HTR-8/SVneo (cell line): ENCODE data around the gene SUSD4.

Experiments
- DNase-seq: peaks from one replicate; pipeline ENCODE4 v3.0.0; 2011; ENCODE audit warnings: low spot score, mixed read lengths; ENCODE audit not compliant: insufficient read length
- FAIRE-seq: peaks from 2 replicates; lab custom pipeline; 2011; peaks lifted over from hg19 to GRCh38; lab: Jason Lieb, UNC

Gene SUSD4

DNA sequence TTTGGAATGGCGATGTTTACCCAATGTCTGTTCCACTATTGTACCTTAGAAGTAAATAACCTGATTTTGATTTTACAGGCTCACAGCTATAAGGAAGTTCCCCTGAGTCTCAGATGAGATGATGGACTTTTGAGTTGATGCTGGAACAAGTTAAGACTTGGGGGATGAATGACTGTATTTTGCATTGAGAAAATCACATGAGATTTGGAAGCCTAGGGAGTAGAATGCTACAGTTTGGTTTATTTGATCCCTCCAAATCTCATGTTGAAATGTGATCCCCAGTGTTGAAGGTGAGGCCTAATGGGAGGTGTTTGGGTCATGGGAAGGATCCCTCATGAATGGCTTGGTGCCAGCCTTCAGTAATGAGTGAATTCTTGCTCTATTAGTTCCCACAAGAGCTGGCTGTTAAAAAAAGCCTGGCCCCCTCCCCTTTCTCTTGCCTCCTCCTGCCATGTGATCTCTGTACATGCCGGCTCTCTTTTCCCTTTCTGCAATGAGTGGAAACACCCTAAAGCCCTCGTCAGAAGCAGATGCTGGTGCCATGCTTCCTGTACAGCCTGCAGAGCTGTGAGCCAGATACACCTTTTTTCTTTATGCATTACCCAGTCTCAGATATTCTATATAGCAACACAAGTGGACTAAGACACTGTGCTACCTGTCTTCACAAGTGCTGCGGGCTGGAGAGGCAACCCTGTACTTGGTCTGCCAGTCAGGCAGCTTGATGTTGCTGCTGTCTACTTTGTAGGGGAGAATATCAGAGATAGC is 143.9 kb downstream of the SUSD4 start:
- no peak for FAIRE-seq
- DNase-seq: no peak

DNA sequence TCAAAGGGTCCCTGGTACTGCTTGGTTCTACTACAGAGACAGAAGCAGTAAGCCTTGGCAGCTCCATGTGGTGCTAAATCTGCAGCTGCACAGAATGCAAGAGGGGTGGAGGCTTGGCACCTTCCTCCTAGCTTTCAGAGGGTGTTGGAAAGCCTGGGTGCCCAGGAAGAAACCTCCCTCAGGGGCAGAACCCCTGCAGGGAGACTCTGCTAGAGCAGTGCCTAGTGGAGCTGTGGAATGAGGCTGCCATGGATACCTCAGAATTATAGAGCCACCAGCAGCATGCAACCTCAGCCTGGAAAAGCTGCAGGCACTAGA is 144.7 kb downstream of the SUSD4 start:
- DNase-seq (no peak), FAIRE-seq (no peak)

DNA sequence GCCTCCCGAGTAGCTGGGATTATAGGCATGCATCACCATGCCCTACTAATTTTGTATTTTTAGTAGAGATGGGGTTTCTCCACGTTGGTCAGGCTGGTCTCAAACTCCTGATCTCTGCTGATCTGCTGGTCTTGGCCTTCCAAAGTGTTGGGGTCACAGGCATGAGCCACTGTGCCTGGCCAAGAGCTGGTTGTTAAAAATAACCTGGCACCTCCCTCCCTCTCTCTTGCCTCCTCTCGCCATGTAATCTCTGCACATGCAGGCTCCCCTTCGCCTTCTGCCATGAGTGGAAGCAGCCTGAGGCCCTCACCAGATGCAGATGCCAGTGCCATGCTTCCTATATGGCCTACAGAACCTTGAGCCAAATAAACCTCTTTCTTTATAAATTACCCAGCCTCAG is 146.2 kb downstream of the SUSD4 start:
- DNase-seq: no peak
- FAIRE-seq: no peak

DNA sequence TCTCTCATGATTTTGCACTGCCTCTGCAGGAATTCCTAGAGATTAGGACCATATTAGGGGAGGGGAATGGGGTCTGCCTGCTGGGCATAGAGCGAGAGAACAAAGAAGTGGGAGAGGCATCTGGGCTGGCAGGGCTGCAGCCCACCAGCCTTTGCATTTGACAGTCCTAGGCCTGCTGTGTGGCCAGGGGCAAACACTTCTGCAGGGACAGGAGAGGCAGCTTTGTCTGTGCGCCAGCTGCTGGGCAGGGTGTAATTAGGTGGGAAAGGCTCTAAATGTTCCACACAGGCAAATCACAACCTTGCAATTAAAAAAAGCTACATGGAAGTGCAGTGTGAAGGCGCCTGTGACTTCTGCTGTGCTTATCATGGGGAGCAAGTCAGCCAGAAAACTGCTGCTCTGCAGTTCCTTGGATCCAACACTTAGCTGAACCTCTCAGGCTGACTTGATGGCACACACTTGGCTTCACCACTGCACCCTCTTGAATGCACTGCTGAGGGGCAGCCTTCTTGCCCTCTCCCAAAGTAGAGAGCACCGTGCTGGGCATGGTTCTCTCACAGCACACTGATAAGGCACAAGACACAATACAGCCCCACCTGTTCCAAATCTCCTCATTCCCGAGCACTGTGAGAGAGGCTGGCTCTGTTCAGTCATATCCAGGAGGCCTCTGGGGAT is 147.3 kb downstream of the SUSD4 start:
- DNase-seq: no peak
- FAIRE-seq: no peak

DNA sequence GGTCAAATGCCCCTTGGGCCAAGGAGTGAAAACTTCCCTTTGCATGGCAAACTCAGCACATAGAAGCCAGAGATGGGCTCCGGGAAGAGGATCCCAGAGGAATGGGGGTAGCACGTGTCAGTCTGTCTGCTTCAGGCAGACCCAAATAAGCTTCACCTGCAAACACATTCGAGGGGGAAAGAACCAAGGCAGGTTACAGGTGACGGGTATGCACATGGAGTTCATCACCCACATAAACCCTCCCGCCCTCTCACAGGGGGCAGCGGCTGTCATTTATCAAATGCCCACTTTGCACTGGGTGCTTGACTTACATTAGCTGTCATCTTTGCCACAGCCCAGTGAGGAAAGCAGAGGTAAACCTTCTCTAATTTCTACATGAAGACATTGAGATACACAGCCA is 147.9 kb downstream of the SUSD4 start:
- FAIRE-seq: no peak
- no peak for DNase-seq

DNA sequence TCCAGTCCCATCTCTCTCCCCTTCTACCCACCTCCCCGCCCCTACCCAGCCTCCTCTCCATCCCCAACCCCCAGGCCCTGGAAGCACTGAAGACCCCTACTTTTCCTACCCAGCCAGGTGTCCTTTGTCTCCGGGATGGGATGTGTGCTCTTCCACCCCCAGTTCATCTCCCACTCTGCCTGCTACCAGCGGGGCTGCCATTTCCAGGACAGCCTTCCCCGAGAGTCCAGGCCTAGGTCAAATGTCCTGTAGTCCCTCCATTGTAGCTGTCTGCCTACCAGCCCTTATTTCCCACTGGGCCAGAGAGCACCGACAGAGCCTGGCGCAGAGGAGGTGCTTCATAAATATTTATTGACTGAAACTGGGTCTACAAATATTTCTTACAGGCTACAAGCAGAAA is 148.9 kb downstream of the SUSD4 start:
- no peak for DNase-seq
- FAIRE-seq: no peak

DNA sequence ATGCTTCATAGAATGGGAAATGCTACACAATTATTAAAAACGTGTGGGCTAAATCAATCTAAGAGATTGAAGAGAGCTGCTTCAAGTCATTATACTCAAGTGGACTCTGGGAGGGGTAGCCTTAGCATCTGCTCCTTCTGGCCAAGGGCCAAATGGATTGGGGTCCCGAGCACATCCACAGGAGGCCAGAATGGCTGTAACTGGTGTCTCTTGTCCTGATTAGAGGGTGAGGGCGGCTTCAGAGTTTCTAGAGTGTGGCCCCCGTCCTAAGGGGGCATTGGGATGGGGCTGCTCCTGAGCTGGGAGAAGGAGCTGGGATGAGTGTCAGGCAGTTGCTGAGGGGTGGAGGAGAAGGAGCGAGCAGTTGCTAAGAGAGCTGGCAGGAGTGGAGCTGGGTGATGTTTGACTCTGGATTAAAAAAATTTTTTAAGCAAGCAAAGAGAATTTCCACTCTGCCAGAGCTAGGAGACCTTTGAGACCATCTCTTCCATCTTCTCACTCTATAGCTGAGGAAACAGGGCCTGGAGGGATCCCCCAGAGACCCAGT is 149.6 kb downstream of the SUSD4 start:
- FAIRE-seq (no peak), DNase-seq (no peak)

DNA sequence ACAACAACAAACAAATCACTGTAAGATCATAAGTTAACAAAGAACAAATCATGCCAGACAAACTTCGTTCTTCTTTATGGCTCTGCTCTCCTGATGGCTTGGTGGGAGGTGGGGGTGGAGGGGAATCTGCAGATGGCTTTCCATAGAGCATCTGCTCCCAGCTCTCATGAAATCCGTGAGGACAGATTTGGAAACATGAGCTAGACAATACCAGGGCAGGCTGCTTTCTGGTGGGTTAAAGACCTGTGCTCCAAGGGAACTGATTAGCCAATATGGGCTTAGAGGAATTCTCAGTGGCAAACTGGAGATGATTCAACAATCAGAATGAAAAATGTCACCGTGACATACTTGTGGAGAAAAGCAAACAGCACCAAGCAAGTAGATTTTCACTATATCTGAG is 151.5 kb downstream of the SUSD4 start:
- DNase-seq: no peak
- no peak for FAIRE-seq

DNA sequence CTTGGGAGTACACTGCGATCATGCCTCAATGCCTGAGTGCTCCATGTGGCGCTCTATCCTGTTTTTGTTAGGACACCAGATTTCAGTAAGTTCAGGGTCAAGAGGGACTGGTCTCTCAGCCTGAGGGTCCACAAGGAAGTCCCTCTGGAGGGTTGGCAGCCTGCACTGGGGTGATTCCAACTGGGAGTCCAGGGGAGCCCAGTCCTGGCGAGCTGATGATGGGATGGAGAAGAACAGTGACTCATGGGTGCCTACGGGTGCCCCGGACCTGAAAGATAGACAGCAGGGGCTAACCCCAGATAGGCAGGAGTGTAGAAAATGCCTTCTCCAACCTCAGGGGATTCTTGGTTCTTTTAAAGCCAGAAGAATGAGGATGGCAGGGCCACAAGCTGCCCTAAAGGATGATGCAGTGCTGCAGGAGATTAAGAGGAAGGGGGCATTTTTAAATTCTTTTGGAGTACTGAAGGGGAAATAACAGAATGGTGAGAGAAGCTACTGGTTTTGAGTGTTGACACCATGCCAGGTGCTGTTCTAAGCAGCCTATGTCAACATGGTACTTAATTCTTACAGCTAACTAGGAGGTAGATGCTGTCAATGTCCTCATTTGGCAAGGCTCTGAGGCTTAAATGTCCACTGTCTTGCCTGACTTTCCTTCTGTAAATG is 152.5 kb downstream of the SUSD4 start:
- no peak for FAIRE-seq

DNA sequence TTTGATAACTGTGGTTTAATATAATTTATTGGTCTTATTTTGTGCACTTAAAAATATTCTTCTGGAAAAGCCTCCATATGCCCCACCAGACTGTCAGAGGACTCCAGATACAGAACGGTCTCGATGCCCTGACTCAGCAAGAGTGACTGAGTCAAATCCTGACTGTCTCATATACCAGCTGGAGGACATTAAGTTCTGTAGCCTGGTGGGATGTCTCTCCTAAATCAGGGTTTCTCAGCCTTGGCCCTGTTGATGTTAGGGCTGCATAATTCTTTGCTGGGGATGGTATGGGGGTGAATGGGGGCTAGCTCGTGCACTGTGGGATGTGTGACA is 153.2 kb downstream of the SUSD4 start:
- FAIRE-seq (no peak), DNase-seq (no peak)

More for the DNA sequence above, 152.5 kb downstream of the SUSD4 start:
- DNase-seq: no peak

DNA sequence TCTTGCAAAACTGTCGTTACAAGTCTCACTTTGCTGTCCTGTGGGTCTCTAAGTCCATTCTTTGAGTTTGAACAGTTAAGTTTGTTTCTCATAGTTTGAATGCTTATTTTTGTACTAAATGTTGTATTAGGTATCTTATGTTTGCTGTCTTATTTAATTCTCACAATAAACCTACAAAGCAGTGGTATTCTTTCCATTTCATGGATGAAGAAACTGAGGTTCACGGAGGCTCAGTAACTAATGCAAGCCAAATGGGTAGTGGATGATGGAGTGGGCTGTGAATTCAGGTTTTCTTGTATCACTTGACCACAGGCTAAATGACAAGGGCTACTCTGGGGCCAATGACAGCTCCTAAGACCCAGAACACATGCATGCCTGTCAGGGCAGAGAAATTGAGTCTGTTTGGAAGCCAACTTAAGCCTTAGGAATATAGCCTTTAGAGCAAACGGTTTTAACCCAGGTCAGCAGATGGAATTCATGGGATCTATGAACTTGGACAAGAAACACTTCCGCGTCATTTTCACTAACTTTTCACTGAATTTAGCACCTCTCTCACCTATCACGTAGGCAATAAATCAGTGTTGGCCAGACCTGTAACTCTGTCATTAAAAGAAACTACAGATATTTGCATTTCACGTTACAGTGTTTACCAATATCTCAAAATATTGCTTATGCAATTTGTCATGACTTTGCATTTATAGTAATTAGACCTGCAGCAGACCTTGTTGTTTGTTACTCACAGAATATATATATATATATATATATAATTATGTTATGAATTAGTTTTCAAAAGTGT is 153.8 kb downstream of the SUSD4 start:
- no peak for DNase-seq
- FAIRE-seq: no peak

DNA sequence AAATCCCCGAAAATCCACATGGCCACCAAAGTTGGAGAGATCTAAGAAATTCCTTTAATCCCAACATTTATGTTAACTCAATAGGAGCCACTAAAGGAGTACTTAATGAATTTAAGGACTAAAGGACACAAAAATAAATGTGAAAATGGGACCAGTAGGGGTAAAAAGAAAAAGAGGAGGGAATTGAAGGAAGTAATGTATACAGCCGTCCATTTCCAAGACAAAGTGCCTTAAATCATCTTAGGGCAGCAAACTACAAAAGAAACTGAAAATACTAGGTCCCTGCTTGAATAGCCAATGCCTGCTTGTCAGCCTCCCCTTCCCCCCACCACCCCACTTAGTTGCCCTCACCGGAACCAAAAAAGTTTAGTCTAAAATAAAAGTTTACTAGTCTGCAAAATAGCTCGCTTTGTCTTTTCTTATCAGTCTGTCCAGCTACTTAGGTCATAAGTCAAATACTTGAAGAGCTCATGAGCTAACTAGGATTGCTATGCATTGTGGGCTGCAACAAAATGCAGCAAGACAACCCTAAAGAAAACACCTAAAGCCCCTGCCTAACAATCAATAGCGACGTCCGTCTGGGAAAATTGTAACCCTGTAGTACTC is 154.6 kb downstream of the SUSD4 start:
- DNase-seq: no peak
- FAIRE-seq: no peak

DNA sequence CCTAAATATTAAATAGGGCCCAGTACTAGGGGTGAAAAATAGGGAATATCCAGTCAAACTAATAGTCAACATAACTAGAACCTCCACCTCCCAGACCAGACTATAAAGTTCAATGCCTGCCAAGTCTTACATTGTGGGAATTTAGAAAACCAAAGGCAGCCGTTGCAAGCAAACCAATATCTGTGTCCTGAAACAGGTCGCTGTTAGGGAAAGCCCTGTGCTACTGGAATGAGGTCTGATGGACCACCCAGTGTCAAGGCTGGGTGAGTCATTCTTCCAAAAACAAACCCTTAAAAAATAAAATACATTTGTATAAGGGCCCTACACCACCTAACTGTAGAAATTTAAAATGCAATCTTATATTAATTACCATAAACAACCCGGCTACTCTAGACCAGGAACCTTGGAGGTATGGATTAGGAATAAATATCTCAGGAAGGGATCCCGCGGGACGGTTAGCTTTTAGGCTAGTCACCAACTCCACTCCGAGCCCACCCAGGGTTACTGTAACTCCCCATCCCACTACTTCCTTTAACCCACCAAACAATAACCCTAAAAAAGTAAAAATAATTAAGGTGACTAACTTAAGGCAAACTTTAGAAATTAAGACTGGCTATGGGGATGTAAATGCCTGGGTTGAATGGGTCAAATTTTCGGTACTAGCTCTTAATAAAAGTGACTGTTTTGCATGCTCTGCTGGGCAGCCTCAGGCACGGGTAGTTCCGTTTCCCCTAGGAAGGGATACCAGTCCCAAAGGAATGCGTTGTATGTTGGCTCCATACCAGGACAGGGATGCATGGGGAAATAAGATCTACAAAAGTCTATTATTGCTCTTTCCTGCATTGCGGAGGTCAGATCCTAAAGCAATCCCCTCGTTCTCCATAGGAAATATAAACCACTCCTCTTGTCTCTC is 155.6 kb downstream of the SUSD4 start:
- FAIRE-seq (no peak), DNase-seq (no peak)

DNA sequence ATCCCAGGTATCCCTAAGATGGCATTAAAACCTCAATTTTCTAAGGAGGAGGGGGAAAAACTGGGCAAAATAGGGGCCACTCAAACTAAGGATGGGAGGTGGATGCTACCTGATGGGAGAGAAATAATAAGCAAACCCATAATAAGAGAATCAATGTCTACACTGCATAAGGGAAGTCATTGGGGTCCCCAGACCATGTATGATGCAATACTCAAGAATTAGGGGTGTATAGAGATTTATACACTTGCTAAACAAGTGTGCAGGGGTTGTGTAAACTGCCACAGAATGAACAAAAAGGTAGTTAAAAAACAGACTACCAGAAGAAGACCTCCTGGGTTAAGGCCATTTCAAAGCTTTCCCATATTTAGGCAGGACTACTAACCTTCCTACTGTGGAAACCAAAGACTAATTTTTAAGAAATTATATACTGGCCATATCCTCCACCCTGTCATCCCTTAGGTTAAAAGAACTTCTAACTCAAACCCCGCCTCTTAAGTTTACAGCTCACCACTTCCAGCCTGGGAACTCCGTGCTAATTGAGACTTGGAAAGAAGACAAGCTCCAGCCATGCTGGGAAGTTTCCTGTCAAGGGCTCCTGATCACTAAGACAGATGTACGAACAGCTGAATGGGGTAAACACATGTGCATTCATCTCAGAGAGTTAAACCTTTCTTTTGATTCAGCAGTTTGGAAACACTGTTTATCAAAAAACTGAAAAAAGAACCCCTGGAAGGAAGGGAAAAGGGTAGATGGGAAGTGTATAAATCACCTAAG is 156.5 kb downstream of the SUSD4 start:
- no peak for DNase-seq

DNA sequence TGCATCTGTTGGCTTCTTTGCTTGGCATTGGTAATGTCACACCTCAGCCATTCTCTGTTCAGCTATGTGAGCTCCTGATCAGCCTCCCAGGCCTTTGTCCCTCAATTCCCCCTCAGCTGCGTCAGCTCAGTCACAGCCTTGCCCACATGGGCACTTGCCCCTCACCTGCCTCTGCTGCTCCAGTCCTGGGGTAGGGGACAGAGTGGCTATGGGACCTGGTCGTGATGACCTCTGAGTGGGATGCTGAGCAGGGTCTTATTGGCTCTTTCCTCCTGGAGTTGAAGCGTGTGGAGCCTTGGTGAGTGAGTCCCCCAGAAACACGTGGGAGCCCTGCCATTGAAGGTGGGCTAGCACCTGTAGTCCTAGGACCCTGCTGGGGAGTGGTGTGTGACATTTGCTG is 159.6 kb downstream of the SUSD4 start:
- FAIRE-seq: no peak
- DNase-seq: no peak

More for the DNA sequence above, 156.5 kb downstream of the SUSD4 start:
- no peak for FAIRE-seq

DNA sequence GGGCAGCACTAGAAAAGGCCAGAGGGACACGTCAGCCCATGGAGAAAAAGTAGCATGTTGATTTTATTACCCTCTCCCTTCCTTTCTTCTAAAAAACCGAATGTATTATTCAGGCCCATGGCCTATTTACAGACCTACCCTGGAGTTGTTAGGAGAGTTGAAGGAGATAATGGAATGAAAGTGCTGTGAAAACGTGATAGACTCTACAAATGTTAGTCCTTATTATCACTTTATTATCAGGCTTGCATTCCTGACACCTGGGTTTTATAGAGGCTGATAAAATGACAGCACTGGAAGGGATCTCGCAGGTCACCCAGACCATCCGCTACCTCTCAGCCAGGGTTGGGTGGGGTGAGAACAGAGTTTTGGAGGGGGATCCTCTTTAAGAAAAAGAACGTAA is 160.3 kb downstream of the SUSD4 start:
- FAIRE-seq (no peak), DNase-seq (no peak)

DNA sequence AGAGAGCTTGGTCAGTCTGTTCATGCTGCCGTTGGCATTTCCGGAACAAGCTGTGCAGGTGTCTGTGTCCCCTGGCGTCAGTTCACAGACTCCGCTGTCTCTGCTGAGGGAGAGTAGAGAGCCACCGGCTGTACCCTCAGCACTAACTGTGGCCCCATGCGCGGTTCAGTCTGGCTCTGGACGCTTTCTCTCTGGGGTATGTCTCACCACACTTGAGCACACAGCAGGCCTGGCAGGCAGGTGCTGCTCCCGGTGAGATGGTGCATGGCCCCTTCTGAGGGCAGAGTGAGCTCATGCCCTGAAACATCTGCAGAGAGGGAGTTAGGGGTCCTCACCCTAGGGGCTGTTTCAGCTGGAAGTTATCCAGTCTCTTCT is 161.0 kb downstream of the SUSD4 start:
- FAIRE-seq: no peak
- DNase-seq: no peak

DNA sequence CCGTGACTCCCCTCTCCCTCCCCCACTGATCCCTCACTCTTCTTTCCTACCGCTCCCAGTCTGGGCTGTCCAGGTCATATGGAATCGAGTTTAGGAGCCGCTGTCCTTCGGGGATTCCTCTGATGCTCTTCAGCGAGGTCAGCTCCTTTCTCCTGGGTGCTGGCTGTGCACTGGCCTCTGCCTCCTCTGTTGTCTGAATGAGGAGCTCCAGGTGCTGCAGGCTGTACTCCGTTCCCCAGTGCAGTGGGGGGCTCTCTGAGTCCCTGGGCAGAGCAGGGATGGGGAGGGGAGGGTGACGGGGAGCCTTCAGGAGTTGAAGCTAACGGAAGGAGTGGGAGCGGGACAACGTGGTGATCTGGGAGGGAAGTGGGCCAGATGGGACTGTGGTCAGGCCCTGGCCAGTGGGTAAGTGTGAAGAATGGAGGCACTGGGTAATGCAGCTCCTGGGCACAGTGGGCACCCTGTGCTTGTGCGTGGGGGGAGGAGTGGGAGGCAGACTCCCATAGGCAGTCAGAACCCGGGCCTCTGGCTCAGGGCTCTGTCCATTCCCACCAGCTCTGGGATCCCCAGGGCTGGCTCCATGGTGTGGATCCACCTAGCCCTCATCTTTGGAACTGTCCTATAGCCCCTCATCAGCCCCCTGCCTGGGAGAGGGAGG is 161.5 kb downstream of the SUSD4 start:
- FAIRE-seq (no peak), DNase-seq (no peak)
